Kidney (tissue), 14 donors: Measurements from ENCODE around the gene HIGD1A. TPM values are rescaled to one million over a fixed set of nuclear protein-coding genes. Genes with fewer than 3 reads are reported as not detected.

Experiments used
- DNase-seq, 5 donors: peaks; one replicate each; pipeline ENCODE4 v3.0.0-alpha.2; 2013 to 2020
- FAIRE-seq: peaks from 2 replicates; lab custom pipeline; 2012; peaks lifted over from hg19 to GRCh38; lab: Jason Lieb, UNC
- H3K27ac ChIP-seq, 2 donors: one replicate each; pipeline ENCODE4 v1.7.0; 2013; ENCODE audit warnings: low read depth in 2 of 2, low read length in 2 of 2, inconsistent platforms in 1 of 2
- H3K27me3 ChIP-seq: one replicate; pipeline ENCODE4 v1.7.1; 2013; ENCODE audit warnings: low read length, inconsistent platforms; ENCODE audit not compliant: control insufficient read depth, insufficient read depth
- H3K36me3 ChIP-seq, 3 donors: one replicate each; pipeline versions ENCODE4 v1.7.0 to v1.7.1; 2013; ENCODE audit warnings: low read length in 3 of 3, control low read depth in 1 of 3, inconsistent platforms in 1 of 3; ENCODE audit not compliant: insufficient read depth in 3 of 3, control insufficient read depth in 2 of 3
- H3K4me1 ChIP-seq, 3 donors: one replicate each; pipeline versions ENCODE4 v1.7.0 to v1.7.1; 2013; ENCODE audit warnings: low read length in 3 of 3, inconsistent platforms in 1 of 3, low read depth in 1 of 3; ENCODE audit not compliant: control insufficient read depth in 2 of 3, insufficient read depth in 2 of 3
- H3K4me3 ChIP-seq, 3 donors: one replicate each; pipeline versions ENCODE4 v1.7.0 to v1.8.1; 2013; ENCODE audit warnings: low read length in 3 of 3, control low read depth in 1 of 3, inconsistent platforms in 1 of 3
- H3K9ac ChIP-seq, 3 donors: one replicate each; pipeline versions ENCODE4 v1.7.0 to v1.7.1; 2013; ENCODE audit warnings: low read length in 3 of 3, control low read depth in 1 of 3, inconsistent platforms in 1 of 3
- H3K9me3 ChIP-seq, 3 donors: one replicate each; pipeline versions ENCODE4 v1.7.0 to v1.7.1; 2013; ENCODE audit warnings: low read length in 3 of 3, control low read depth in 1 of 3, inconsistent platforms in 1 of 3; ENCODE audit not compliant: control insufficient read depth in 2 of 3, insufficient read depth in 1 of 3
- CTCF ChIP-seq: IDR thresholded peaks from 3 replicates; pipeline ENCODE4 v1.5.1; 2012; ENCODE audit warnings: mild to moderate bottlenecking, moderate library complexity, borderline replicate concordance; ENCODE audit not compliant: insufficient read depth; ENCODE audit errors: extremely low read depth
- intact Hi-C: fragments of 100-400 bp; cut with DNase I; formaldehyde crosslinking; loops from one replicate; pipeline ENCODE4 v1.11.1; 2022
- polyA plus RNA-seq: library from polyadenylated mRNA; stranded (reverse); fragments of 350-450 nt; fragmentation: Illumina TruSeq; extraction: RNeasy Lipid Tissue Mini Kit (QIAGEN cat#74804); gene quantifications from one replicate; pipeline ENCODE4 v1.2.3, GENCODE V29; 2014; ENCODE audit warnings: low read depth, low replicate concordance; ENCODE audit not compliant: insufficient read depth
- total RNA-seq: library from RNA; stranded (reverse); fragmentation: NEBNext Ultra II Directional; extraction: Animal tissue kit (Norgen Biotek cat#: 25700); gene quantifications from one replicate; pipeline ENCODE4 v1.2.1, GENCODE V29; 2021
- donor health status: control.
- donor health status: control.
- donor health status: control.
- donor health status: control.
- donor health status: control.
- donor health status: DM: yes; HTN: yes; CAD: no.
- donor health status: Normal renal cell carcinoma (clear cell type).

HIGD1A gene
- total and polyA plus RNA-seq, 2 donors from 2014 or later, result 207 to 283 TPM

GRCh38 chr3:42755681-42756578 lies 48.4 kb downstream of the HIGD1A start:
- TF ChIP-seq CTCF, result no peak
- Histone ChIP-seq H3K27me3 (no peaks in the 10 kb centered on the region), H3K9me3 (no peaks in the 10 kb centered on the region), H3K9ac (no peak overlapping the region), H3K36me3 (no peaks in the 10 kb centered on the region), H3K27ac (no peak overlapping the region), H3K4me1 (peaks cover 0 to 7% (median 0%) of the 10 kb centered on the region in 3 donors), H3K4me3 (no peak overlapping the region)
- FAIRE-seq, result no peak
- DNase-seq, result peak in 1 of 5 donors; percentile 33
- intact Hi-C loops, result no loop called here

- no peak for TF ChIP-seq CTCF
Measured at GRCh38 chr3:42753757-42754156, 50.5 kb downstream of the HIGD1A start.

GRCh38 chr3:42752961-42753360 lies 51.3 kb downstream of the HIGD1A start:
- TF ChIP-seq CTCF, result no peak
- H3K27me3 ChIP-seq, result no peaks in the 10 kb centered on the region
- DNase-seq (no peak), FAIRE-seq (no peak)
- intact Hi-C loops, result no loop called here
- peaks cover 0 to 7% (median 0%) of the 10 kb centered on the region in 3 donors for H3K4me1 ChIP-seq
- no peaks in the 10 kb centered on the region for H3K36me3 ChIP-seq
- no peak overlapping the region for H3K4me3 ChIP-seq
- no peak overlapping the region for H3K9ac ChIP-seq
- no peaks in the 10 kb centered on the region for H3K9me3 ChIP-seq
- H3K27ac ChIP-seq, result no peak overlapping the region

More at GRCh38 chr3:42753757-42754156, 50.5 kb downstream of the HIGD1A start:
- Histone ChIP-seq H3K27me3 (no peaks in the 10 kb centered on the region), H3K36me3 (no peaks in the 10 kb centered on the region), H3K4me3 (no peak overlapping the region), H3K9ac (no peak overlapping the region), H3K4me1 (peaks cover 0 to 7% (median 0%) of the 10 kb centered on the region in 3 donors), H3K27ac (no peak overlapping the region), H3K9me3 (no peaks in the 10 kb centered on the region)
- intact Hi-C loops, result no loop called here
- FAIRE-seq, result no peak
- no peak for DNase-seq
